Panc1 (cell line): Measurements from ENCODE around the gene ARL15. TPM values are rescaled to one million over a fixed set of nuclear protein-coding genes. Genes with fewer than 3 reads are reported as not detected.

Source experiments
- ATAC-seq: fragments of 200-7000 bp; cut with Tn5 transposase; 2 replicates; pipeline ENCODE4 v1.9.1; 2020; ENCODE audit warnings: mild to moderate bottlenecking, moderate library complexity
- BruUV-seq: library from RNA; stranded (reverse); fragments of 400-500 nt; replicated peaks from 2 replicates; lab custom pipeline; 2021; lab: Mats Ljungman, UMichigan
- CTCF ChIA-PET: fragments of 300-600 bp; sonication (Branson Sonifier 250); formaldehyde crosslinking; loops from one replicate; lab custom pipeline; 2022; ENCODE audit warnings: antibody characterized with exemption; lab: Charles Lee
- POLR2A ChIA-PET: fragments of 300-600 bp; sonication (Branson Sonifier 250); formaldehyde crosslinking; loops from one replicate; lab custom pipeline; 2022; ENCODE audit warnings: antibody characterized with exemption; lab: Charles Lee
- DNase-seq: peaks from one replicate; pipeline ENCODE4 v3.0.0-alpha.2; 2010; ENCODE audit warnings: low read depth, low spot score
- H3K27ac ChIP-seq: 2 replicates; pipeline ENCODE4 v1.5.1; 2011; ENCODE audit warnings: mild to moderate bottlenecking, low read length, inconsistent platforms
- H3K27me3 ChIP-seq: fragments of 200-500 bp; sonication (Bioruptor generic); 2 replicates; pipeline ENCODE4 v1.6.0; 2014; ENCODE audit warnings: low read length, inconsistent platforms; ENCODE audit not compliant: control insufficient read depth, insufficient read depth
- H3K36me3 ChIP-seq: fragments of 200-500 bp; sonication (Bioruptor generic); 2 replicates; pipeline ENCODE4 v1.5.1; 2014; ENCODE audit warnings: inconsistent platforms, mild to moderate bottlenecking, low read length, moderate library complexity; ENCODE audit not compliant: control insufficient read depth, insufficient read depth
- H3K4me1 ChIP-seq: 2 replicates; pipeline ENCODE4 v1.5.1; 2011; ENCODE audit warnings: inconsistent platforms, mild to moderate bottlenecking, low read length, moderate library complexity; ENCODE audit not compliant: control insufficient read depth, insufficient read depth
- H3K4me3 ChIP-seq, 2 experiments: 2 replicates each; pipeline ENCODE4 v1.5.1; 2011 to 2012; ENCODE audit warnings: low read depth in 2 of 2, low read length in 2 of 2, mild to moderate bottlenecking in 2 of 2, inconsistent platforms in 1 of 2, moderate library complexity in 1 of 2
- H3K9me3 ChIP-seq: fragments of 200-500 bp; sonication (Bioruptor generic); 2 replicates; pipeline ENCODE4 v1.5.1; 2014; ENCODE audit warnings: low read depth, mild to moderate bottlenecking, inconsistent platforms, low read length, moderate library complexity; ENCODE audit not compliant: control insufficient read depth, insufficient read depth
- CTCF ChIP-seq: fragments of 450-650 bp; IDR thresholded peaks from 2 replicates; pipeline ENCODE4 v1.5.1; 2017; ENCODE audit warnings: mild to moderate bottlenecking
- POLR2AphosphoS5 ChIP-seq: IDR thresholded peaks from 2 replicates; pipeline ENCODE4 v1.6.1; 2012; ENCODE audit warnings: mild to moderate bottlenecking, low read depth, low read length, moderate library complexity
- SIN3A ChIP-seq: IDR thresholded peaks from 2 replicates; pipeline ENCODE4 v1.6.1; 2012; ENCODE audit warnings: low read depth, mild to moderate bottlenecking, low read length, moderate library complexity, borderline replicate concordance; ENCODE audit not compliant: insufficient read depth
- TCF7L2 ChIP-seq: IDR thresholded peaks from 2 replicates; pipeline ENCODE4 v1.6.1; 2011; ENCODE audit warnings: mild to moderate bottlenecking, low read depth, low read length, inconsistent platforms
- in situ Hi-C: cut with HindIII; loops from 2 replicates; pipeline ENCODE4 v1.10.0; 2016; ENCODE audit warnings: low sequenced_read_pairs, low pct_unique_long_range_greater_than_20kb
- intact Hi-C: fragments of 100-400 bp; cut with micrococcal nuclease; formaldehyde crosslinking; loops from one replicate; pipeline ENCODE4 v1.10.0; 2022; ENCODE audit not compliant: unreplicated experiment
- total RNA-seq: library from RNA; stranded (reverse); gene quantifications from one replicate; pipeline ENCODE4 v1.2.1, GENCODE V29; 2021; ENCODE audit not compliant: unreplicated experiment
- TF ChIP-seq, protein P1 (sequence below), 2 experiments: IDR thresholded peaks; 2 replicates each; pipeline ENCODE4 v1.6.1; 2011 to 2012; ENCODE audit warnings: low read depth in 2 of 2, control low read depth in 1 of 2, low read length in 1 of 2, mild to moderate bottlenecking in 1 of 2, moderate library complexity in 1 of 2; ENCODE audit not compliant: insufficient read depth in 1 of 2

The ARL15 gene
- total RNA-seq, 1 experiment from 2014 or later: 16.5 TPM

DNA sequence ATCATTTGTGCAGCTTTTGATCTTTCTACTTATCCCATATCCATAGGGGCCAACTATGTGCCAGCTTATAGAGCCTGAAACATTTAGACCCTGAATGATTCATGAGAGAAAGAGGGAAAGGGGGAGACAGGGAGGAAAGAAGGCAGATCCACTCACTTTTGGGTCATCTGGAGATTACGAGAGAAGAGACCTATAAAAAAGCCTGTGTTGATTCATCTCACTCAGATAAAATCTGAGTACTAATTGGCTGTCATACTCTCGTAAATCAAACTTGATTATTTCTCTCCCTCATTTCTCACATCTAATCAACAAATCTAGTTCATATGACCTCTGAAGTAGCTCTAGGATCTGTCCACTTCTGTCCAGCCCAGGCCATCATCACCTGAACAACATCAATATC, 137.1 kb downstream of the ARL15 start:
- DNase-seq (no peak), ATAC-seq (no peak)
- intact Hi-C loops (no loop called here), in situ Hi-C loops (no loop called here)
- TF ChIP-seq, protein P1, sequence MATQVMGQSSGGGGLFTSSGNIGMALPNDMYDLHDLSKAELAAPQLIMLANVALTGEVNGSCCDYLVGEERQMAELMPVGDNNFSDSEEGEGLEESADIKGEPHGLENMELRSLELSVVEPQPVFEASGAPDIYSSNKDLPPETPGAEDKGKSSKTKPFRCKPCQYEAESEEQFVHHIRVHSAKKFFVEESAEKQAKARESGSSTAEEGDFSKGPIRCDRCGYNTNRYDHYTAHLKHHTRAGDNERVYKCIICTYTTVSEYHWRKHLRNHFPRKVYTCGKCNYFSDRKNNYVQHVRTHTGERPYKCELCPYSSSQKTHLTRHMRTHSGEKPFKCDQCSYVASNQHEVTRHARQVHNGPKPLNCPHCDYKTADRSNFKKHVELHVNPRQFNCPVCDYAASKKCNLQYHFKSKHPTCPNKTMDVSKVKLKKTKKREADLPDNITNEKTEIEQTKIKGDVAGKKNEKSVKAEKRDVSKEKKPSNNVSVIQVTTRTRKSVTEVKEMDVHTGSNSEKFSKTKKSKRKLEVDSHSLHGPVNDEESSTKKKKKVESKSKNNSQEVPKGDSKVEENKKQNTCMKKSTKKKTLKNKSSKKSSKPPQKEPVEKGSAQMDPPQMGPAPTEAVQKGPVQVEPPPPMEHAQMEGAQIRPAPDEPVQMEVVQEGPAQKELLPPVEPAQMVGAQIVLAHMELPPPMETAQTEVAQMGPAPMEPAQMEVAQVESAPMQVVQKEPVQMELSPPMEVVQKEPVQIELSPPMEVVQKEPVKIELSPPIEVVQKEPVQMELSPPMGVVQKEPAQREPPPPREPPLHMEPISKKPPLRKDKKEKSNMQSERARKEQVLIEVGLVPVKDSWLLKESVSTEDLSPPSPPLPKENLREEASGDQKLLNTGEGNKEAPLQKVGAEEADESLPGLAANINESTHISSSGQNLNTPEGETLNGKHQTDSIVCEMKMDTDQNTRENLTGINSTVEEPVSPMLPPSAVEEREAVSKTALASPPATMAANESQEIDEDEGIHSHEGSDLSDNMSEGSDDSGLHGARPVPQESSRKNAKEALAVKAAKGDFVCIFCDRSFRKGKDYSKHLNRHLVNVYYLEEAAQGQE (IDR thresholded peaks at IDR 0.05; ENCODE audit: insufficient read depth in 1 of 2, low read depth in 2 of 2, low read length in 1 of 2): no peak
- TF ChIP-seq CTCF (no peak), SIN3A (no peak), POLR2AphosphoS5 (no peak), TCF7L2 (no peak)
- BruUV-seq: no TSS peak
- ChIA-PET POLR2A (no interaction called here), CTCF (no interaction called here)
- Histone ChIP-seq H3K36me3 (no peaks in the 10 kb centered on the region), H3K27ac (no peak overlapping the region), H3K9me3 (no peaks in the 10 kb centered on the region), H3K4me1 (no peaks in the 10 kb centered on the region), H3K4me3 (no peak overlapping the region), H3K27me3 (no peaks in the 10 kb centered on the region)

GRCh38 chr5:54171645-54172384, 138.6 kb downstream of the ARL15 start:
- no peak overlapping the region for H3K4me3 ChIP-seq
- H3K27ac ChIP-seq: no peak overlapping the region
- H3K9me3 ChIP-seq: no peaks in the 10 kb centered on the region
- TF ChIP-seq, protein P1 (IDR thresholded peaks at IDR 0.05; ENCODE audit: insufficient read depth in 1 of 2, low read depth in 2 of 2, low read length in 1 of 2): no peak
- TF ChIP-seq SIN3A (no peak), POLR2AphosphoS5 (no peak), TCF7L2 (no peak), CTCF (no peak)
- ATAC-seq (no peak), DNase-seq (no peak)
- ChIA-PET POLR2A (no interaction called here), CTCF (no interaction called here)
- no peaks in the 10 kb centered on the region for H3K27me3 ChIP-seq
- no peaks in the 10 kb centered on the region for H3K4me1 ChIP-seq
- intact Hi-C loops: no loop called here
- no TSS peak for BruUV-seq
- in situ Hi-C loops: no loop called here
- no peaks in the 10 kb centered on the region for H3K36me3 ChIP-seq
